Heart left ventricle (tissue), 16 donors: ENCODE results near the gene PIGN. TPM values are rescaled to one million over a fixed set of nuclear protein-coding genes. Genes with fewer than 3 reads are reported as not detected.

Experiments
- ATAC-seq, 4 donors: fragments of 200-7000 bp; cut with Tn5 transposase; one replicate each; pipeline ENCODE4 v1.9.1; 2020 to 2022; ENCODE audit warnings: moderate library complexity in 4 of 4, mild to moderate bottlenecking in 3 of 4, moderate number of reproducible peaks in 1 of 4
- DNase-seq, 5 donors: peaks; one replicate each; pipeline ENCODE4 v3.0.0-alpha.2; 2020
- H3K27ac ChIP-seq, 12 donors: fragments of 200-600 bp; sonication (generic) in 4 of 12; one replicate each; pipeline versions ENCODE4 v1.5.0 to v1.8.0; 2016 to 2022; ENCODE audit warnings: mild to moderate bottlenecking in 2 of 12
- H3K27me3 ChIP-seq, 9 donors: fragments of 200-600 bp; sonication (generic) in 2 of 9; one replicate each; pipeline versions ENCODE4 v1.5.1 to v1.8.0; 2016 to 2022; ENCODE audit warnings: mild to moderate bottlenecking in 3 of 9
- H3K36me3 ChIP-seq, 9 donors: fragments of 200-600 bp; sonication (generic) in 2 of 9; one replicate each; pipeline versions ENCODE4 v1.5.0 to v1.8.0; 2018 to 2022; ENCODE audit warnings: mild to moderate bottlenecking in 2 of 9
- H3K4me1 ChIP-seq, 12 donors: fragments of 200-600 bp; sonication (generic) in 4 of 12; one replicate each; pipeline versions ENCODE4 v1.5.0 to v1.8.0; 2016 to 2022; ENCODE audit warnings: mild to moderate bottlenecking in 3 of 12
- H3K4me3 ChIP-seq, 12 donors: fragments of 200-600 bp; sonication (generic) in 4 of 12; one replicate each; pipeline versions ENCODE4 v1.5.0 to v1.8.0; 2017 to 2022; ENCODE audit warnings: mild to moderate bottlenecking in 9 of 12, moderate library complexity in 4 of 12
- H3K9me3 ChIP-seq, 12 donors: fragments of 200-600 bp; sonication (generic) in 4 of 12; one replicate each; pipeline versions ENCODE4 v1.5.0 to v1.8.0; 2016 to 2022; ENCODE audit warnings: mild to moderate bottlenecking in 1 of 12
- CTCF ChIP-seq, 12 donors: fragments of 200-600 bp; sonication (generic) in 4 of 12; IDR thresholded peaks; one replicate each; pipeline versions ENCODE4 v1.5.0 to v1.8.0; 2018 to 2022; ENCODE audit warnings: antibody characterized with exemption in 12 of 12, mild to moderate bottlenecking in 5 of 12
- POLR2A ChIP-seq, 2 donors: fragments of 450-650 bp; IDR thresholded peaks; one replicate each; pipeline ENCODE4 v1.6.1; 2017; ENCODE audit warnings: antibody characterized with exemption in 2 of 2, mild to moderate bottlenecking in 2 of 2, moderate library complexity in 2 of 2
- WGBS, 4 donors: extraction: QIAGEN DNeasy Blood & Tissue Kit in 2 of 4; methylation state at CpG; one replicate each; pipeline versions ENCODE4 v1.1.5 to v1.1.7; 2013 to 2018; 5-methylcytosine and 5-hydroxymethylcytosine counted together
- intact Hi-C, 10 donors: fragments of 100-400 bp; cut with DNase I; formaldehyde crosslinking; loops; one replicate each; pipeline versions ENCODE4 v1.11.1 to v1.14.2; 2022
- polyA plus RNA-seq, 2 donors: library from polyadenylated mRNA; stranded (reverse); fragments of 200-250 nt; gene quantifications; one replicate each; pipeline ENCODE4 v1.2.3, GENCODE V29; 2013
- total RNA-seq, 9 donors: library from RNA; depleted of rRNA in 2 of 9; stranded (reverse); fragments of >200 nt in 2 of 9; fragmentation: NEBNext Ultra II Directional in 3 of 9; extraction: Animal tissue kit (Norgen Biotek cat#: 25700) in 3 of 9; gene quantifications; one replicate each; pipeline versions ENCODE4 v1.1.0 to v1.2.4, GENCODE V29; 2016 to 2023
- donor health status: ischemic (EF 13 %, LVEDD 7.1; RV severe dilation, severe dysfunction).
- donor health status: healthy with polysubstance abuse.
- donor health status: DM: no; HTN: yes; CAD: no.
- donor health status: DM: no; HTN: no; CAD: no.
- donor health status: ischemic (EF 25% LVEDD 6.9; RV normal size, moderate dysfunction).
- donor health status: ischemic (EF 25% LVEDD 5.7; RV mildly dilated, moderate dysfunction).
- donor health status: healthy.
- donor health status: DM: yes; HTN: yes; CAD: no.
- donor health status: ischemic (EF 35%, LVEDD 5.7; RV mildly dilated, moderate dysfunction).
- donor health status: nonischemic (EF 11% LVEDD 7.7; RV severe dilation, severe dysfunction).
- donor health status: DM: yes; HTN: yes; CAD: no.
- donor health status: PGD.
- donor health status: ischemic (EF 29% LVEDD 5.4; RV normal size, mild dysfunction).
- donor health status: nonischemic (EF 23%, LVEDD 6.1; RV moderate dilation, normal function).

PIGN gene
- total and polyA plus RNA-seq, 11 donors, result 4.3 to 29.6 (median 20.7) TPM

GRCh38 chr18:62064361-62064760 lies 122.5 kb downstream of the PIGN start:
- no peaks in the 10 kb centered on the region for H3K9me3 ChIP-seq
- no peaks in the 10 kb centered on the region for H3K27me3 ChIP-seq
- peaks cover 0 to 8% (median 0%) of the 10 kb centered on the region in 9 donors for H3K36me3 ChIP-seq
- 0 to 95% (median 0%) methylated on average over 1 of the region's 1 CpG for WGBS, 4 donors
- no peak overlapping the region for H3K27ac ChIP-seq
- no peak for TF ChIP-seq POLR2A (IDR thresholded peaks at IDR 0.05)
- TF ChIP-seq CTCF (IDR thresholded peaks at IDR 0.05), result no peak
- no peak overlapping the region for H3K4me3 ChIP-seq
- no peaks in the 10 kb centered on the region for H3K4me1 ChIP-seq
- intact Hi-C loops, result no loop called here
- DNase-seq (no peak), ATAC-seq (no peak)

- H3K9me3 ChIP-seq, result peaks cover 0 to 7% (median 0%) of the 10 kb centered on the region in 12 donors
Observed at GRCh38 chr18:62061821-62062478, 124.9 kb downstream of the PIGN start.

GRCh38 chr18:62060820-62061219 lies 126.0 kb downstream of the PIGN start:
- 94 to 98% (median 97%) methylated on average over 2 of the region's 2 CpGs for WGBS, 4 donors
- no peak overlapping the region for H3K27ac ChIP-seq
- peaks cover 0 to 7% (median 0%) of the 10 kb centered on the region in 12 donors for H3K9me3 ChIP-seq
- TF ChIP-seq CTCF (IDR thresholded peaks at IDR 0.05) (no peak), POLR2A (IDR thresholded peaks at IDR 0.05) (no peak)
- no peak overlapping the region for H3K4me3 ChIP-seq
- no peaks in the 10 kb centered on the region for H3K4me1 ChIP-seq
- DNase-seq (no peak), ATAC-seq (no peak)
- intact Hi-C loops, result no loop called here
- H3K27me3 ChIP-seq, result no peaks in the 10 kb centered on the region
- H3K36me3 ChIP-seq, result peaks cover 0 to 8% (median 0%) of the 10 kb centered on the region in 9 donors

More at GRCh38 chr18:62061821-62062478, 124.9 kb downstream of the PIGN start:
- WGBS, 4 donors, result 76 to 98% (median 92%) methylated on average over 5 of the region's 5 CpGs
- intact Hi-C loops, result no loop called here
- no peaks in the 10 kb centered on the region for H3K27me3 ChIP-seq
- H3K4me3 ChIP-seq, result no peak overlapping the region
- no peak overlapping the region for H3K27ac ChIP-seq
- TF ChIP-seq CTCF (IDR thresholded peaks at IDR 0.05), result no peak
- TF ChIP-seq POLR2A (IDR thresholded peaks at IDR 0.05), result no peak
- ATAC-seq, result no peak
- DNase-seq, result no peak
- H3K36me3 ChIP-seq, result peaks cover 0 to 8% (median 0%) of the 10 kb centered on the region in 9 donors
- H3K4me1 ChIP-seq, result no peaks in the 10 kb centered on the region

- Histone ChIP-seq H3K27ac (no peak overlapping the region), H3K27me3 (no peaks in the 10 kb centered on the region), H3K4me3 (no peak overlapping the region), H3K4me1 (no peaks in the 10 kb centered on the region), H3K9me3 (peaks cover 0 to 7% (median 0%) of the 10 kb centered on the region in 12 donors), H3K36me3 (peaks cover 0 to 3% (median 0%) of the 10 kb centered on the region in 9 donors)
- intact Hi-C loops, result no loop called here
- WGBS, 4 donors, result 94 to 98% (median 96%) methylated on average over 2 of the region's 2 CpGs
- ATAC-seq (no peak), DNase-seq (no peak)
- TF ChIP-seq CTCF (IDR thresholded peaks at IDR 0.05), result no peak
- no peak for TF ChIP-seq POLR2A (IDR thresholded peaks at IDR 0.05)
Observed at GRCh38 chr18:62054929-62055498, 131.8 kb downstream of the PIGN start.
